ENCODE results near the gene RYR2.

The RYR2 gene

DNA sequence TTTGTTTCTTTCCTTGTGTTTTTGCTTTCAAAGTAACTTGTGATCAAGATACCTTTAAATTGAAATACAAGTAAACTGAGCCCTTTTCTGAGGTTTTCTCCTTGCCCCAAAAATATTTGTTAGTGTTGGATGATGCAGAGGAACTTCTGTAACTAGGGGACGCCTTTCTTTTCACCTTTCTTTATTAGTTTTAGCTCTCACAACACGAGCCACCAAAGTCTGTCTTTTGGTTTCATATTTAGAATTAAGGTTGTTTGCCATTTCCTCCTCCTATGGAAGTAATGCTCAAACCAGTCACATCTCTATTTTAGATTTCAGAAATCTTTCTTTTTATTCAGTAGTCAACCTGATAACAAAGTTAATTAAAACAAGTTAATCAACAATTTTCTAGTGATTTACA is 727.9 kb downstream of the RYR2 start:
- no peak for DNase-seq (ENCODE audit: low spot score)
- TF ChIP-seq, protein P1, sequence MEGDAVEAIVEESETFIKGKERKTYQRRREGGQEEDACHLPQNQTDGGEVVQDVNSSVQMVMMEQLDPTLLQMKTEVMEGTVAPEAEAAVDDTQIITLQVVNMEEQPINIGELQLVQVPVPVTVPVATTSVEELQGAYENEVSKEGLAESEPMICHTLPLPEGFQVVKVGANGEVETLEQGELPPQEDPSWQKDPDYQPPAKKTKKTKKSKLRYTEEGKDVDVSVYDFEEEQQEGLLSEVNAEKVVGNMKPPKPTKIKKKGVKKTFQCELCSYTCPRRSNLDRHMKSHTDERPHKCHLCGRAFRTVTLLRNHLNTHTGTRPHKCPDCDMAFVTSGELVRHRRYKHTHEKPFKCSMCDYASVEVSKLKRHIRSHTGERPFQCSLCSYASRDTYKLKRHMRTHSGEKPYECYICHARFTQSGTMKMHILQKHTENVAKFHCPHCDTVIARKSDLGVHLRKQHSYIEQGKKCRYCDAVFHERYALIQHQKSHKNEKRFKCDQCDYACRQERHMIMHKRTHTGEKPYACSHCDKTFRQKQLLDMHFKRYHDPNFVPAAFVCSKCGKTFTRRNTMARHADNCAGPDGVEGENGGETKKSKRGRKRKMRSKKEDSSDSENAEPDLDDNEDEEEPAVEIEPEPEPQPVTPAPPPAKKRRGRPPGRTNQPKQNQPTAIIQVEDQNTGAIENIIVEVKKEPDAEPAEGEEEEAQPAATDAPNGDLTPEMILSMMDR (IDR thresholded peaks at IDR 0.05; ENCODE audit: extremely low read depth, missing control alignments): no peak

DNA sequence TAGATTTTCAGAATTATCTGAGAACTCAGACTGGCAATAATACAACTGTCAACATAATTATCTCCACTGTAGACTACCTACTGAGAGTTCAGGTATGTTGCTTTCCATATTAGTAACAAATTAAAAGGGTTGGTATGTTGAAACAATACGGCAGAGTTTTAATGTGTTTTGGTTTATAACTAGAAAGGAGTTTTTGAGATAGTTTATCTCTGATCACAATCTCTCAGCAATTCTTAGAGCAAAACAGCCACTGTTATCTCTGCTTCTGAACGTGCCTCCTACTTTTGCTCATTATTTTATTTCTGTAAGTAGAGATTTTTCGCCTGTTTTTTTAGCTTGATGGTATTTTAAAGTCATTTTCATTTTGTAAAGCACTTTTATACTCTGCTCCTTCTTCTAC is 730.0 kb downstream of the RYR2 start:
- DNase-seq (ENCODE audit: low spot score): no peak
- TF ChIP-seq, protein P1 (IDR thresholded peaks at IDR 0.05; ENCODE audit: extremely low read depth, missing control alignments): no peak

DNA sequence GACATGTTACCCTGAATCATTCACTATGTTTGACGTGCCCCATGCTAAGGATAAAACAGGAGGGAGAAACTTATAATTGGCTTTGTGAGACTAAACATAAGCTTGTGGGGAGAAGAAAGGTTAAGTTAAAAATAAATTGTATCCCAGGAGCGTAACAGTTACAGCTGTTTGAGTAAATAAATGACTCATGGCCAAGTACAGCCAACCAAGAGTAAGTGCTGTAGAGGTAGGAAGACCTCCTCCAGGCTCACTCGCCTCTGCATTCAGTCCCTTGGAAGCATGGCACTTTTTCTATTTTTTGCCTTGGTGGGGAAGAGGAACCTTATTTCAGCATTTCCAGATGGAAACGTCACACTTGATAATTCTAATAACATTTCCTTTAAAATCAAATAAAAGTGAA is 732.3 kb downstream of the RYR2 start:
- TF ChIP-seq, protein P1 (IDR thresholded peaks at IDR 0.05; ENCODE audit: extremely low read depth, missing control alignments): no peak
- DNase-seq (ENCODE audit: low spot score): no peak

DNA sequence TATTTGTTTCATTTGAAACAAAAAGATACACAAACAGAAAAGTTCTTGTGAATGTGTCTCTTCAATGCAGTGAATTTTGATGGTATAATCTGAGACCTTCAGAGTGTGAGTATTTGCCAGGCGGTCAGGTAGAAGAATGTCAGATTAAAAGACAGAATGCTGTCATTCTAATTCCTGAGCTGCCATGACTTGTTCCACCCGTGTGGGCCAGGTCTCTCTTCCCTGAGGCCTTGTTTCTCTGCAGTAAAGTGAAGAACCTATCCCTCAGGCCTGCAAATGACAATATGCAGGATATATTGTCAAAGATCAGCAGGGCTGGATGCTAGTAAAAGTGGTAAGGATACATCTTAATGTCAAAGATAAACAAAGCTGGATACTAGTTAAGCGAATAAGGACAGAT is 737.4 kb downstream of the RYR2 start:
- no peak for DNase-seq (ENCODE audit: low spot score)
- TF ChIP-seq, protein P1 (IDR thresholded peaks at IDR 0.05; ENCODE audit: extremely low read depth, missing control alignments): no peak

DNA sequence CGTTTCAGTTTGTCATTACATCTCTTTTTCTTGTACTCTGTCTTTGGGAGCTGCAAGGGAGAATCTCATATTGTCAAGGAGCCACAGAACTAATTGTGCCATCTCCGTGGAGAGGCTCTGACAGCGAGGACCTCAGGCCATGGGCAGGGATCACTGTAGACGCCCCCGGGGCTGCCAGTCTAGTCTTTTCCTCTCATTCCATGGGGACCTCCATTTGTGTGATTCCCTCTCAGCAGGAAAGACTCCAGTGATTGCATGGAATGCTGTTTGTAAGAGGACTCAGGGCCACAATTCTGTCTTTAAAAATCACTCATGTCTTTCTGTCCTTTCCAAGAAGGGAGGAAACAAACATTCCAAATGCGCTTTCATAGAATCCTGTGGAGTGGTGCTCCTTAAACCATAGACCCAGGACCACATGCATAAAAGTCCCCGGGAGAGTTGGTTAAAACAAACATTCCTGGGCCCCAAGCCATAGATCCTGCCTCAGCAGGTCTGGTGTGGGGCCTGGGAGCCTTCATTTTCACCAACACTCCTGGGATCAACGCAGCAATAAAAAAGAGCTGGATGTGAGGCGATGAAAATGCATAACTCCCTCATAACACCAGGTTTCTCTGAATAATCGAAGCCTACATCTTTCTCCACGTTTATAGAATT is 744.2 kb downstream of the RYR2 start:
- TF ChIP-seq, protein P1 (IDR thresholded peaks at IDR 0.05; ENCODE audit: extremely low read depth, missing control alignments): no peak
- no peak for DNase-seq (ENCODE audit: low spot score)

DNA sequence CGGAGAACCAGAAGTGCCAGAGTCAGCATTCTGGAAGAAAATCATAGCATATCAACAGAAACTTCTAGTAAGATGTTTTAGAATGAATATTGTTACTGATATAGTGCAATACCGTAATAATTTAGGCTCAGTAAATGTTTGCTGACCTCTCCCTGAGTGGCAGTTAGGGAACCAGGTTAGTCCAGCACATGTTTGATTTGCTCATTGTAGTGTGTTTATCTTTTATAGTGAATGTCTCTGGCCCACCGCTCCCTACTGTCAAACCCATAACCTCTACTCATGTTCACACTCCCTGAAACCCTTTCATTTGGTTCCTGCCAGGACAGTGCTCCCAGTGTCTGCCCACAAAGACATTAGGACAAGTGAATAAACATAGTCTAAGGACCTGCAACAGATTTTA is 746.1 kb downstream of the RYR2 start:
- TF ChIP-seq, protein P1 (IDR thresholded peaks at IDR 0.05; ENCODE audit: extremely low read depth, missing control alignments): no peak
- DNase-seq (ENCODE audit: low spot score): no peak

DNA sequence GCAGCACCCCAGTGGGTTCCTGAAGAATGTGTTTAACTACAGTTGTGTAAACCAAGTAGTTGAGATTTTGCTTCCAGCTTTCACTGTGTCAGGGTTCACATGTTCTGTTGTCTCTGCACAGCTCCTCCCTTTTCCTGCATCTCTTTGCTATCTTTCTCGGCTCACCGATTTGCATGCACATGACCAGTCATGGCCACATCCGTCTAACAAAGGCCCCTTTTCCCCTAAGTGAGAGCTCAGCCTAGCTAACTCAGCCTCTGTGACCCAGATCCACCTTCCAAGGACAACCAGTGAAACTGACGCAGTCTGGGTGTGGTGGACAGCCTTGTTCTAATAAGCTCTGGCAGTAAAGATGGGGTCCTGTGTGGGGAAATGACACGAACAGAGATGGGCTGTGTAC is 747.6 kb downstream of the RYR2 start:
- TF ChIP-seq, protein P1 (IDR thresholded peaks at IDR 0.05; ENCODE audit: extremely low read depth, missing control alignments): no peak
- no peak for DNase-seq (ENCODE audit: low spot score)
